HAP-1 (cell line): ENCODE data around the gene NUCB2.

Source experiments
- DNase-seq, 2 experiments: peaks; one replicate each; pipeline ENCODE4 v3.0.0-alpha.2; 2016 to 2020; ENCODE audit warnings: low spot score in 2 of 2
- H3K27me3 ChIP-seq: fragments of 250-450 bp; sonication (Bioruptor Pico); 2 replicates; pipeline ENCODE4 v1.5.1; 2020; ENCODE audit warnings: low read depth, mild to moderate bottlenecking, moderate library complexity
- H3K36me3 ChIP-seq: fragments of 250-450 bp; sonication (Bioruptor Pico); replicated peaks from 2 replicates; pipeline ENCODE4 v1.5.1; 2020; ENCODE audit warnings: mild to moderate bottlenecking
- H3K4me1 ChIP-seq: fragments of 250-450 bp; sonication (Bioruptor Pico); 2 replicates; pipeline ENCODE4 v1.5.1; 2020; ENCODE audit warnings: mild to moderate bottlenecking
- H3K4me3 ChIP-seq: fragments of 250-450 bp; sonication (Bioruptor Pico); 2 replicates; pipeline ENCODE4 v1.5.1; 2020; ENCODE audit warnings: mild to moderate bottlenecking, moderate library complexity
- H3K9me3 ChIP-seq: fragments of 250-450 bp; sonication (Bioruptor Pico); 2 replicates; pipeline ENCODE4 v1.5.1; 2020; ENCODE audit warnings: mild to moderate bottlenecking, moderate library complexity
- in situ Hi-C: fragments of 300-500 bp; cut with MboI; formaldehyde crosslinking; loops from 3 replicates; pipeline ENCODE4 v1.14.3; 2020; ENCODE audit warnings: low sequenced_read_pairs, inconsistent platforms, mixed read lengths

The NUCB2 gene

GRCh38 chr11:17366495-17366894, 90.0 kb downstream of the NUCB2 start:
- no peak for DNase-seq
- Histone ChIP-seq H3K36me3 (peaks cover 43% of the 10 kb centered on the region), H3K4me3 (no peak overlapping the region), H3K4me1 (no peaks in the 10 kb centered on the region), H3K27me3 (no peaks in the 10 kb centered on the region), H3K9me3 (peaks cover 17% of the 10 kb centered on the region)
- in situ Hi-C loops = no loop called here

GRCh38 chr11:17368551-17368950, 92.0 kb downstream of the NUCB2 start:
- H3K4me3 ChIP-seq = no peak overlapping the region
- peaks cover 28% of the 10 kb centered on the region for H3K9me3 ChIP-seq
- no peak for DNase-seq
- no peaks in the 10 kb centered on the region for H3K27me3 ChIP-seq
- peaks cover 62% of the 10 kb centered on the region for H3K36me3 ChIP-seq
- no peaks in the 10 kb centered on the region for H3K4me1 ChIP-seq
- in situ Hi-C loops = no loop called here

GRCh38 chr11:17369094-17369493, 92.6 kb downstream of the NUCB2 start:
- no peaks in the 10 kb centered on the region for H3K4me1 ChIP-seq
- no peak overlapping the region for H3K4me3 ChIP-seq
- DNase-seq = no peak
- in situ Hi-C loops = no loop called here
- peaks cover 28% of the 10 kb centered on the region for H3K9me3 ChIP-seq
- H3K36me3 ChIP-seq = peaks cover 65% of the 10 kb centered on the region
- H3K27me3 ChIP-seq = no peaks in the 10 kb centered on the region

GRCh38 chr11:17369684-17370243, 93.2 kb downstream of the NUCB2 start:
- no peaks in the 10 kb centered on the region for H3K4me1 ChIP-seq
- in situ Hi-C loops = no loop called here
- H3K9me3 ChIP-seq = peaks cover 28% of the 10 kb centered on the region
- H3K36me3 ChIP-seq = peaks cover 69% of the 10 kb centered on the region
- no peaks in the 10 kb centered on the region for H3K27me3 ChIP-seq
- H3K4me3 ChIP-seq = no peak overlapping the region
- DNase-seq = no peak

GRCh38 chr11:17371614-17372013, 95.1 kb downstream of the NUCB2 start:
- Histone ChIP-seq H3K4me3 (no peak overlapping the region), H3K36me3 (peaks cover 69% of the 10 kb centered on the region), H3K27me3 (no peaks in the 10 kb centered on the region), H3K4me1 (no peaks in the 10 kb centered on the region), H3K9me3 (peaks cover 28% of the 10 kb centered on the region)
- DNase-seq = no peak
- in situ Hi-C loops = no loop called here

- Histone ChIP-seq H3K4me3 (no peak overlapping the region), H3K36me3 (peaks cover 31% of the 10 kb centered on the region), H3K4me1 (no peaks in the 10 kb centered on the region), H3K9me3 (peaks cover 17% of the 10 kb centered on the region), H3K27me3 (no peaks in the 10 kb centered on the region)
- in situ Hi-C loops = no loop called here
- no peak for DNase-seq
These were observed 99.0 kb downstream of the NUCB2 start for GRCh38 chr11:17375547-17375946.

- in situ Hi-C loops = no loop called here
- Histone ChIP-seq H3K4me3 (no peak overlapping the region), H3K27me3 (no peaks in the 10 kb centered on the region), H3K4me1 (no peaks in the 10 kb centered on the region), H3K9me3 (peaks cover 11% of the 10 kb centered on the region), H3K36me3 (peaks cover 26% of the 10 kb centered on the region)
- no peak for DNase-seq
These were observed 100.0 kb downstream of the NUCB2 start for GRCh38 chr11:17376493-17376892.

- Histone ChIP-seq H3K4me1 (no peaks in the 10 kb centered on the region), H3K9me3 (no peaks in the 10 kb centered on the region), H3K27me3 (no peaks in the 10 kb centered on the region), H3K4me3 (no peak overlapping the region), H3K36me3 (peaks cover 7% of the 10 kb centered on the region)
- in situ Hi-C loops = no loop called here
- DNase-seq = no peak
These were observed 102.1 kb downstream of the NUCB2 start for GRCh38 chr11:17378655-17379054.

- no peak for DNase-seq
- in situ Hi-C loops = loop anchor here (10.0 kb wide), 1 partner anchor 145 kb away; no protein-coding TSS in a partner anchor
- Histone ChIP-seq H3K27me3 (no peaks in the 10 kb centered on the region), H3K4me3 (no peak overlapping the region), H3K4me1 (no peaks in the 10 kb centered on the region), H3K9me3 (no peaks in the 10 kb centered on the region), H3K36me3 (peaks cover 3% of the 10 kb centered on the region; the same call in 1 of the 2 replicates)
These were observed 103.0 kb downstream of the NUCB2 start for GRCh38 chr11:17379383-17380180.

GRCh38 chr11:17381156-17381555, 104.6 kb downstream of the NUCB2 start:
- in situ Hi-C loops = loop anchor here (10.0 kb wide), 1 partner anchor 144 kb away; no protein-coding TSS in a partner anchor
- Histone ChIP-seq H3K4me3 (no peak overlapping the region), H3K9me3 (no peaks in the 10 kb centered on the region), H3K36me3 (peaks cover 3% of the 10 kb centered on the region; the same call in 1 of the 2 replicates), H3K27me3 (no peaks in the 10 kb centered on the region), H3K4me1 (no peaks in the 10 kb centered on the region)
- no peak for DNase-seq
